DND-41 (cell line): Measurements from ENCODE around the gene VPS37B.

ENCODE experiments used
- EZH2 ChIP-seq: IDR thresholded peaks from 3 replicates; pipeline ENCODE4 v1.6.1; 2012; ENCODE audit warnings: borderline replicate concordance, low read depth, mild to moderate bottlenecking, moderate library complexity, low read length, inconsistent platforms; ENCODE audit not compliant: severe bottlenecking
- TF ChIP-seq, protein P1 (sequence below): IDR thresholded peaks from 2 replicates; pipeline ENCODE4 v1.5.1; 2012; ENCODE audit warnings: borderline replicate concordance, low read length, moderate library complexity, mild to moderate bottlenecking; ENCODE audit not compliant: poor library complexity, severe bottlenecking; ENCODE audit errors: extremely low read depth

DNA sequence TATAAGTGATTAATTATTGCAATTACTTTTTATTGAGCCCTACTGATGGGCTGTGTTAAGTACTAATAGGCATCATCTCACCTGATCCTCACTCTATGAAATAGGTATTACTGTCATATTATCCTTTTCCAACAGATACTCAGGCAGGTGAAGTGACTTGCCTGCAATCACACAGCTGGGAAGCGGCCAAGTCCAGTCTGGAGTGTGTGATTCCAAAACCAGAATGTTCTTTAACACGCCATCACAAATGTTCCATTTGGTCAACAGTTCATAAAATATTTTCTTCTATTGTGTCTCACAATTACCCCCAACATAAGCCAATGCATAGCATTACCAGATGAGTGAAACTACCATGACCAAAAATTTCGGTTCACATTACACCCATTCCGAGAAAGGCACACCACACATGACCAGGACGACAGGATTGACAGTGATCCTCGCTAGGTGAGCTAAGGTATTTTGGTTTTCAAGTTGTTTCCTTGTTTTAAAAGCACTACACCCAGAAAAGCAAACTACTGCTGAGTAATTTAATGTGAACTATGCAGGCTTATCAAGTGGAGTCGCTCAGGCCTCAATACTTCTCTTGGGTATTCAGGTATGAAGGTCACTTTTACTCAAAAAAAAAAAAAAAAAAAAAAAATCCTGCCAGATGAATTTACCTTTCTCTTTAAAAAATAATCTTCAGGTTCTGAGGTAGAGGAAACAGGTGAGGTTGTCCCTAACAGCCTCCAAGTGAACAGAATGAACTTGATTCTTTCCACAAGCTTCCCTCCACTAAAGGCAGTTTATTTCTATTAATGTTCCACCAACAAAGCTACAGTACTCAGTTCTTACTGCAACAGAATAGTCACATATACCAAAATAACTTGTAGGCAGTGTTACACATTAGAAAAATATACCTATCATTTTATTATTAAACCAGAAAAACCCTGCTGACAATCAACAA, 2.4 kb downstream of the VPS37B start:
- TF ChIP-seq, protein P1, sequence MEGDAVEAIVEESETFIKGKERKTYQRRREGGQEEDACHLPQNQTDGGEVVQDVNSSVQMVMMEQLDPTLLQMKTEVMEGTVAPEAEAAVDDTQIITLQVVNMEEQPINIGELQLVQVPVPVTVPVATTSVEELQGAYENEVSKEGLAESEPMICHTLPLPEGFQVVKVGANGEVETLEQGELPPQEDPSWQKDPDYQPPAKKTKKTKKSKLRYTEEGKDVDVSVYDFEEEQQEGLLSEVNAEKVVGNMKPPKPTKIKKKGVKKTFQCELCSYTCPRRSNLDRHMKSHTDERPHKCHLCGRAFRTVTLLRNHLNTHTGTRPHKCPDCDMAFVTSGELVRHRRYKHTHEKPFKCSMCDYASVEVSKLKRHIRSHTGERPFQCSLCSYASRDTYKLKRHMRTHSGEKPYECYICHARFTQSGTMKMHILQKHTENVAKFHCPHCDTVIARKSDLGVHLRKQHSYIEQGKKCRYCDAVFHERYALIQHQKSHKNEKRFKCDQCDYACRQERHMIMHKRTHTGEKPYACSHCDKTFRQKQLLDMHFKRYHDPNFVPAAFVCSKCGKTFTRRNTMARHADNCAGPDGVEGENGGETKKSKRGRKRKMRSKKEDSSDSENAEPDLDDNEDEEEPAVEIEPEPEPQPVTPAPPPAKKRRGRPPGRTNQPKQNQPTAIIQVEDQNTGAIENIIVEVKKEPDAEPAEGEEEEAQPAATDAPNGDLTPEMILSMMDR = no peak
- TF ChIP-seq EZH2 = no peak
